ENCODE results near the gene CAMTA1.

GRCh38 chr1:7655354-7655753 is 870.1 kb downstream of the CAMTA1 start:
- TF ChIP-seq USF2 (IDR thresholded peaks at IDR 0.05; ENCODE audit: borderline replicate concordance, low read depth, low read length), result no peak
- no peak for TF ChIP-seq CTCF (IDR thresholded peaks at IDR 0.05)
- TF ChIP-seq RAD21 (IDR thresholded peaks at IDR 0.05; ENCODE audit: low read length), result no peak
- TF ChIP-seq RXRA (IDR thresholded peaks at IDR 0.05; ENCODE audit: borderline replicate concordance, low read depth), result no peak
- TF ChIP-seq ELF1 (IDR thresholded peaks at IDR 0.05), result no peak
